ENCODE measurements around the gene TTC28. TPM values are rescaled to one million over a fixed set of nuclear protein-coding genes. Genes with fewer than 3 reads are reported as not detected.
"Not testable (repeated sequence)": the region's sequence is repeated elsewhere in the genome, so short reads cannot be mapped to it uniquely, and the experiment has no call there.

The TTC28 gene
- total and polyA plus RNA-seq, 10 of the 15 experiments (the other 5 are each of a cell fraction or from before 2014, with no cell fraction given), result 0.15 to 8.4 (median 1.4) TPM

DNA sequence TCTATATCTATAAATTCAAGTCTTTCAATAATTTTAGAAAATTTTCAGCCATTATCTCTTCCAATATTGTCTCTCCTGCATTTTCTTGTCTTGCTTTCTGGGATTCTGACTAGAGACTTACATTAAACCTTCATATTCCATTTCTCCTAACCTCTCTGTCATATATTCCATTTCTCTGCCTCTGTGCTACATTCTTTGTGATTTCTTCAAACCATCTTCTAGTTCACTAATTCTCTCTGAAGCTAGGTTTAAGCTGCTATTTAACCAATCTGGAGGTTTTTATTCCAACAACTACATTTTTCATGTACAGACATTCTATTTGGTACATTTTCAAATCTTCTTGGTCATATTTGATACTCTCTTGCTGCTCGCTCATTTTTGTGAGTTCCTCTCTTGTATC is 122.5 kb downstream of the TTC28 start:
- Histone ChIP-seq H4K20me1 (ENCODE audit: control insufficient read depth, insufficient read depth) (no peaks in the 10 kb centered on the region), H3K4me1 (ENCODE audit: control insufficient read depth, insufficient read depth, low read length) (no peaks in the 10 kb centered on the region), H3K9ac (ENCODE audit: control insufficient read depth, insufficient read depth, low read length) (no peak overlapping the region), H3K4me3 (no peak overlapping the region), H3K4me2 (ENCODE audit: control insufficient read depth, insufficient read depth) (no peak overlapping the region), H3K79me2 (ENCODE audit: control insufficient read depth, insufficient read depth, low read length) (no peaks in the 10 kb centered on the region), H3K36me3 (ENCODE audit: control insufficient read depth in 2 of 2, insufficient read depth in 2 of 2, low read length in 1 of 2) (no peaks in the 10 kb centered on the region), H2AFZ (ENCODE audit: control insufficient read depth, low read depth, low read length) (no peak overlapping the region), H3K9me3 (replicated peaks; ENCODE audit: control insufficient read depth, insufficient read depth, low read length) (no peaks in the 10 kb centered on the region), H3K27me3 (replicated peaks in 1 of 2; ENCODE audit: control insufficient read depth in 2 of 2, insufficient read depth in 2 of 2, low read length in 1 of 2) (no peaks in the 10 kb centered on the region; a peak in 1 of 4 replicates), H3K27ac (ENCODE audit: control insufficient read depth, insufficient read depth) (no peak overlapping the region)
- RAD21 ChIA-PET (ENCODE audit: unreplicated experiment), result no interaction called here
- no TSS peak for BruUV-seq (replicated peaks)
- CTCF ChIA-PET, result interaction anchor here (1.2 kb wide), 1 partner anchor 272 kb away, joined by 3 read pairs; no protein-coding TSS in a partner anchor
- FAIRE-seq (no peak), ATAC-seq (no peak), DNase-seq (ENCODE audit: low read depth, low spot score) (no peak)
- TF ChIP-seq ZNF384 (IDR thresholded peaks at IDR 0.05; ENCODE audit: borderline replicate concordance, low read depth, low read length), result no peak
- TF ChIP-seq POLR2AphosphoS2 (IDR thresholded peaks at IDR 0.05; ENCODE audit: low read depth, low read length), result no peak
- TF ChIP-seq, protein P1, sequence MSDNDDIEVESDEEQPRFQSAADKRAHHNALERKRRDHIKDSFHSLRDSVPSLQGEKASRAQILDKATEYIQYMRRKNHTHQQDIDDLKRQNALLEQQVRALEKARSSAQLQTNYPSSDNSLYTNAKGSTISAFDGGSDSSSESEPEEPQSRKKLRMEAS (IDR thresholded peaks at IDR 0.05; ENCODE audit: low read depth, low read length), result no peak
- TF ChIP-seq SMAD5 (IDR thresholded peaks at IDR 0.05; ENCODE audit: low read depth), result no peak
- TF ChIP-seq YY1 (IDR thresholded peaks at IDR 0.05; ENCODE audit: low read depth, low read length), result no peak
- no peak for TF ChIP-seq BHLHE40 (IDR thresholded peaks at IDR 0.05; ENCODE audit: borderline replicate concordance in 1 of 2, low read depth in 2 of 2, low read length in 1 of 2)
- TF ChIP-seq RB1 (IDR thresholded peaks at IDR 0.05; ENCODE audit: borderline replicate concordance), result no peak
- no peak for TF ChIP-seq CBX5 (IDR thresholded peaks at IDR 0.05; ENCODE audit: low read depth)
- no peak for TF ChIP-seq SMARCA5 (IDR thresholded peaks at IDR 0.05)
- no peak for TF ChIP-seq RCOR1 (conservative IDR thresholded peaks at IDR 0.05; ENCODE audit: low read depth, low read length)
- TF ChIP-seq EZH2 (IDR thresholded peaks at IDR 0.05; ENCODE audit: borderline replicate concordance, control insufficient read depth, low read depth, low read length), result no peak
- intact Hi-C loops (cut with micrococcal nuclease; ENCODE audit: unreplicated experiment), result no loop called here
- WGBS (ENCODE audit: insufficient coverage, insufficient replicate concordance, low lambda C conversion rate, missing lambda C conversion rate), result 47% methylated on average over 1 of the region's 1 CpG
- POLR2A ChIA-PET, result no interaction called here
- SMC1A ChIA-PET (ENCODE audit: uncharacterized antibody, unreplicated experiment), result no interaction called here
- in situ Hi-C loops (cut with MboI), result no loop called here

DNA sequence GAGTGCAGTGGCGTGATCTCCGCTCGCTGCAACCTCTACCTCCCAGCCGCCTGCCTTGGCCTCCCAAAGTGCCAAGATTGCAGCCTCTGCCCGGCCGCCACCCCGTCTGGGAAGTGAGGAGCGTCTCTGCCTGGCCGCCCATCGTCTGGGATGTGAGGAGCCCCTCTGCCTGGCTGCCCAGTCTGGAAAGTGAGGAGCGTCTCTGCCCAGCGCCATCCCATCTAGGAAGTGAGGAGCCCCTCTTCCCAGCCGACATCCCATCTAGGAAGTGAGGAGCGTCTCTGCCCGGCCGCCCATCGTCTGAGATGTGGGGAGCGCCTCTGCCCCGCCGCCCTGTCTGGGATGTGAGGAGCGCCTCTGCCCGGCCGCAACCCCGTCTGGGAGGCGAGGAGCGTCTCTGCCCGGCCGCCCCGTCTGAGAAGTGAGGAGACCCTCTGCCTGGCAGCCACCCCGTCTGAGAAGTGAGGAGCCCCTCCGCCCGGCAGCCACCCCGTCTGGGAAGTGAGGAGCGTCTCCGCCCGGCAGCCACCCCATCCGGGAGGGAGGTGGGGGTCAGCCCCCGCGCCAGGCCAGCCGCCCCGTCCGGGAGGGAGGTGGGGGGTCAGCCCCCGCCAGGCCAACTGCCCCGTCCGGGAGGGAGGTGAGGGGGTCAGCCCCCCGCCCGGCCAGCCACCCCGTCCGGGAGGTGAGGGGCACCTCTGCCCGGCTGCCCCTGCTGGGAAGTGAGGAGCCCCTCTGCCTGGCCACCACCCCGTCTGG is 126.4 kb downstream of the TTC28 start:
- H2AFZ ChIP-seq (ENCODE audit: control insufficient read depth, low read depth, low read length); FAIRE-seq; BruUV-seq (replicated peaks); in situ Hi-C loops (cut with MboI); H3K79me2 ChIP-seq (ENCODE audit: control insufficient read depth, insufficient read depth, low read length); H4K20me1 ChIP-seq (ENCODE audit: control insufficient read depth, insufficient read depth); H3K36me3 ChIP-seq (ENCODE audit: control insufficient read depth in 2 of 2, insufficient read depth in 2 of 2, low read length in 1 of 2); SMC1A ChIA-PET (ENCODE audit: uncharacterized antibody, unreplicated experiment); H3K4me3 ChIP-seq; POLR2A ChIA-PET; H3K9ac ChIP-seq (ENCODE audit: control insufficient read depth, insufficient read depth, low read length); H3K4me2 ChIP-seq (ENCODE audit: control insufficient read depth, insufficient read depth); intact Hi-C loops (cut with micrococcal nuclease; ENCODE audit: unreplicated experiment); H3K9me3 ChIP-seq (replicated peaks; ENCODE audit: control insufficient read depth, insufficient read depth, low read length); ATAC-seq; H3K27me3 ChIP-seq (replicated peaks in 1 of 2; ENCODE audit: control insufficient read depth in 2 of 2, insufficient read depth in 2 of 2, low read length in 1 of 2); H3K27ac ChIP-seq (ENCODE audit: control insufficient read depth, insufficient read depth); H3K4me1 ChIP-seq (ENCODE audit: control insufficient read depth, insufficient read depth, low read length); DNase-seq (ENCODE audit: low read depth, low spot score); RAD21 ChIA-PET (ENCODE audit: unreplicated experiment); CTCF ChIA-PET: not testable (repeated sequence)
- WGBS (ENCODE audit: insufficient coverage, insufficient replicate concordance, low lambda C conversion rate, missing lambda C conversion rate), result 78% methylated on average over 27 of the region's 51 CpGs

Measured in GM12878 (cell line).